ENCODE results near the gene ANK2.
A peak's percentile ranks its signal among the peaks of the same experiment; 100 is the strongest.

ANK2 gene

DNA sequence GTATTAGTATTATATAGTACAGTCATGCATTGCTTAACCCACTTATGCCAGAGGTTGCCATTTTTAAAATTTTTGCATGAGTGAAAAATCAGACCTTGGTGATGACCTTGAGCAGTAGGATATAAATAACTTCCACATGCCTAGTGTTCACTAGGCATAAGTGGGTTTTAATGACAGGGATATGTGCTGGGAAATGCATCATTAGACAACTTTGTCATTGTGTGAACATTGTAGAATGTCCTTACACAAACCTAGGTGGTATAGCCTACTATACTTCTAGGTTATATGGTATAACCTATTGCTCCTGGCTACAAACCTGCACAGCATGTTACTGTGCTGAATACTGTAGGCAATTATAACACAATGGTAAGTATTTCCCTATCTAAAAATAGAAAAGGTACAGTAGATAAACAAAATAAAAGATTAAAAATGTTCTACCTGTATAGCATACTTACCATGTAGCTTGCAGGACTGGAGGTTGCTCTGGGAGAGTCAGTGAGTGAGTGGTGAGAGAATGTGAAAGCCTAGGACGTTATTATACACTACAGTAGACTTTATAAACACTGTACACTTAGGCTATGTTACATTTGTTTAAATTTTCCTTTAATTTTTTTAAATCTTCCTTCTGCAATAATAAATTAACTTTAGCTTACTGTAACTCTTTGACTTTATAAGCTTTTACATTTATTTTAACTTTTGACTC lies 326.7 kb downstream of the ANK2 start:
- no peak for DNase-seq (ENCODE audit: low read depth in 1 of 2, low spot score in 1 of 2)
- in situ Hi-C loops (cut with HindIII; ENCODE audit: low pct_unique_long_range_greater_than_20kb, low sequenced_read_pairs), result no loop called here
- TF ChIP-seq JUND (IDR thresholded peaks at IDR 0.05; ENCODE audit: low read depth), result no peak

DNA sequence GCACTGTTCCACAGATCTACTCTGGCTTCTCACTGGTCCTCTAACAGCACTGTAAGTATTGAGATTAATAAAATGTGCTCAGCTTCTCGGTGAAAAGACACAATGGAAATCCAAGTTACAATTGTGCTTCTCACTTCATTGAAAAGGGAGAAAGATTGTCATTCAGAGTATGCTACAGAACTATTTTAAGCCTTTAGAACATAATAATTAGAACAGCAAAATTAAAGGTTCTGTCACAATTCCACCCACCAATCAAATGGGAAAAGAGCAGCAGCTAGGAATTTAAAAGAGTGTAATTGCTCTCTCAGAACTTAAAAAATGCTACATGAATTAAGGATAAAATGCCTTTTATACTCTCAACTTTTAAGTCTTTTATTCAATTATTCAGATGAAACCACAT lies 329.4 kb downstream of the ANK2 start:
- TF ChIP-seq JUND (IDR thresholded peaks at IDR 0.05; ENCODE audit: low read depth), result no peak
- in situ Hi-C loops (cut with HindIII; ENCODE audit: low pct_unique_long_range_greater_than_20kb, low sequenced_read_pairs), result no loop called here
- no peak for DNase-seq (ENCODE audit: low read depth in 1 of 2, low spot score in 1 of 2)

DNA sequence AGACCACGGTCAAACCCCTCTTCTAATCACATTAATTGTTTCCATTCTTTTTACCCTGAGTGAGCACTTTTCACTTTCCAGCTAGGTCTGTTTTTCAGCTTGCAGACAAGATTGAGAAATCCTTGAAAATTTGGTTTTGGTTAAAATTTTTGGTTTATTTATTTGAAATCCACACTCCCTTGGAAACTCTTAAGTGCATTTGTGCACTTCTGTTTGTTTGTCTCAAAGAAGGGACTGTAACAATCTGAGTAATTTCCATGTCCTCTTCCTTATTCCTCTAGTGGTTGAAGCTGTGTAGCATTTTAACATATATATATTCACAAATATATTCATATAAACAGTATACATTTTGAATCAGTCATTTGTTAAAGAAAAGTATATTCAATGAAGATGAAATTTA lies 333.3 kb downstream of the ANK2 start:
- in situ Hi-C loops (cut with HindIII; ENCODE audit: low pct_unique_long_range_greater_than_20kb, low sequenced_read_pairs), result no loop called here
- DNase-seq (ENCODE audit: low read depth in 1 of 2, low spot score in 1 of 2), result no peak
- no peak for TF ChIP-seq JUND (IDR thresholded peaks at IDR 0.05; ENCODE audit: low read depth)

DNA sequence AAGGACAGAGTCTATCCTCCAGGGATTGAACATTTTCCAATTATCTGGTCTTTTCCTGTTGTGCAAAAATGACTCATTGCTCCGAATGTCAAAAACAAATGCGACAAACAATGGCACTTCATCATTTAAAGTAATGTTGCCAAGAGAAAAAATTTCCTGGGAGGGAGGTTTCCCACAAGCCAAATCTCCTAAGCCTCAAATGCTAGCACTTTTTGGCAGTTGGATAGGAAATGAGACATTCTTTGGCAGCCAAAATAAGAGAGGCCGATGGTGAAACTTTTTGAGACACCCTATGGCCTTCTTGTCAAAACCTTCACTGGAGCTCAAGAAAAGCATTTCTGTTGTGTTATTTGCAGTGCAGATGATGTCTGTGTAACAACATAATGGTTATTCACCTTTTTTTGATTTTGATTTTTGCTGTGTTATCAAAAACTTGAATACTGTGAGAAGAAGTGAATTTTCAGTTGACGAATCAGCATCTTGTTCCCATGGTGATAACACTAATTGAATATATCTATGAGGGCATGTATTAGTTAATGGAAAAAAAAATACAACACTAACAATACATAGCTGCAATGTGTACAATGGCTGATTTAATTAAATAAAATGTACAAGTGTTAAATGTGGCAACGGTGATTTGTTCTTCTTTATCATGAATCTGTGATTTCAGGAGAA lies 333.8 kb downstream of the ANK2 start:
- in situ Hi-C loops (cut with HindIII; ENCODE audit: low pct_unique_long_range_greater_than_20kb, low sequenced_read_pairs), result no loop called here
- no peak for DNase-seq (ENCODE audit: low read depth in 1 of 2, low spot score in 1 of 2)

DNA sequence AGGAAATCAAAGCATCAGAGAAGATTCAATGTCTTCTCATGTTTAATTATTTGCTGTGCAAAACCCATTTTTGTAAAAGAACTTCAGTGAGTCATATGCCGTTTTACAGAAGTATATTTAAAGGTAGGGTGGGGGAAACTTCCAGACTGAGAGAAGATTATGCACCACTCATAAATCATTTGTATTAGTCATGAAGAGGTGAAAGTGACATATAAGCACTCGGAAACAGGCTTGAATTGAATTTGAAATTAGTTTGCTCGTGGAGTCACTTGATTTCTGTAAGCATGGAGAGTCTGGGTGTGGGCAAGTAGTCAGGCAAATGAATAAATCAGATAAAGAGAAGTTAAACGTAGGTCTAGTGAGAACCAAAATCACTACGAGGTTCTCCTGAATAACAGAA lies 335.1 kb downstream of the ANK2 start:
- in situ Hi-C loops (cut with HindIII; ENCODE audit: low pct_unique_long_range_greater_than_20kb, low sequenced_read_pairs), result no loop called here

More for the DNA sequence above, 333.8 kb downstream of the ANK2 start:
- no peak for TF ChIP-seq JUND (IDR thresholded peaks at IDR 0.05; ENCODE audit: low read depth)

DNA sequence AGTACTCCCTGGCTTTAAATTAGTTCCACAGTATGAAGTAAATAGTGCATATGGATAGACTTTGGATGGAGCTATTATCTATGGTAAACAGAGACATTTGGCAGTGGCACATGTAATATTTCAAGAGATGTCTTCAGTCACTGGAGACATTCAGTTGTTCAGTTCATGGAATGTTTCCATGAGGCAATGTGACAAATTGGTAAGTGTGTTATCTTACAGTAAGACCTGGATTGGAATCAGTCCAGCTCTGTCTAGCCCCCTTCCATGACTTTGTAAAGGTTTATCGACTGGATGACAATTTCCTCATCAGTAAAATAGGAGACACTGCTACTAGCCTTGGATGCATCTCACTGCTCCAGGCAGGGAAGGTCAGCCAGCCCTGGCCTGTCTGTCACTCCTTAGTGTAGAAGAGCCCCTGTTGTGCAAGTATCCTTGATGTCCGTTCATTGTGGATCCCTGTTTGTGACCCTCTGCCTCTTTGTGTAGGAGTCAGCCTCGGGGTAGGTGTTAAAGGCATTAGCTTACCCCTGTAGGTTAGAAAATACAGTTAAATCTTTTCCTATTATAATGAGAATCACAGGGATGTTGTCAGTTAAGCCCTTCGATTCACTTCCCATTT lies 335.9 kb downstream of the ANK2 start:
- in situ Hi-C loops (cut with HindIII; ENCODE audit: low pct_unique_long_range_greater_than_20kb, low sequenced_read_pairs), result no loop called here
- no peak for TF ChIP-seq JUND (IDR thresholded peaks at IDR 0.05; ENCODE audit: low read depth)

More for the DNA sequence above, 335.1 kb downstream of the ANK2 start:
- no peak for DNase-seq (ENCODE audit: low read depth in 1 of 2, low spot score in 1 of 2)
- TF ChIP-seq JUND (IDR thresholded peaks at IDR 0.05; ENCODE audit: low read depth), result no peak

DNA sequence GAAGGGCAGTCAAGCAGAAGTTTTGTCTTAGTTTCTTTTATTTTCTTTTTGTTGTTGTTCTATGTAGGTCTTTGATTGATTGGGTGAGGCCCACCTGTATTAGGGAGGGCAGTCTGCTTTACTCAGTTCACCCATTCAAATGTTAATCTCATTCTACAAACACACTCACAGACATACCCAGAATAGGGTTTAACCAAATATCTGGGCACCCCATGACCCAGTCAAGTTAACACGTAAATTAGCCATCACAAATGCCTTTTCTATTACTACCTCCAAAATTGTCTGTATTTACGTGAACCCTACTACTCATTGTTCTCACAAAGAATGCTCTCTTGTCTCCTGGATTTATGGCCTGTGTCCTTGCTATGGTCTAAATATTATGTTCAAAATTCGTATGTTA lies 339.7 kb downstream of the ANK2 start:
- no peak for TF ChIP-seq JUND (IDR thresholded peaks at IDR 0.05; ENCODE audit: low read depth)
- no peak for DNase-seq (ENCODE audit: low read depth in 1 of 2, low spot score in 1 of 2)
- in situ Hi-C loops (cut with HindIII; ENCODE audit: low pct_unique_long_range_greater_than_20kb, low sequenced_read_pairs), result no loop called here

More for the DNA sequence above, 335.9 kb downstream of the ANK2 start:
- DNase-seq (ENCODE audit: low read depth in 1 of 2, low spot score in 1 of 2), result no peak

DNA sequence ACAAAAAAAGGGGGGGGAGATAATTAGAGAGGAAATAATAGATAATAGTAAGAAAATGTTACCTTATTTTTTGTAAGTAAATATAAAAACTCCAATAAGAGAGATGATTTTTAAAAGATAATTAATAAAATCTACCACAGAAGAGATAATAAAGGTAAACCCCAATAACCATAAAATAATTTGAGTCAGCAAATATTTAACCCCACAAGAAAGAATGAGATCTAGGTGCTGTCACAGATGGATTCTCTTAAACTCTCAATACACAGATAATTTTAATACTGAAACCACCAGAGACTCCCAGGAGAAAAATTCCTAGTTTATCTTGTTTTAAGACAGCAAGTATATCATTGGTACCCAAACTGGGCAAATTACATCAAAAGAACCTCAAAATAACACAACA lies 341.4 kb downstream of the ANK2 start:
- no peak for TF ChIP-seq JUND (IDR thresholded peaks at IDR 0.05; ENCODE audit: low read depth)
- no peak for DNase-seq (ENCODE audit: low read depth in 1 of 2, low spot score in 1 of 2)
- in situ Hi-C loops (cut with HindIII; ENCODE audit: low pct_unique_long_range_greater_than_20kb, low sequenced_read_pairs), result no loop called here

DNA sequence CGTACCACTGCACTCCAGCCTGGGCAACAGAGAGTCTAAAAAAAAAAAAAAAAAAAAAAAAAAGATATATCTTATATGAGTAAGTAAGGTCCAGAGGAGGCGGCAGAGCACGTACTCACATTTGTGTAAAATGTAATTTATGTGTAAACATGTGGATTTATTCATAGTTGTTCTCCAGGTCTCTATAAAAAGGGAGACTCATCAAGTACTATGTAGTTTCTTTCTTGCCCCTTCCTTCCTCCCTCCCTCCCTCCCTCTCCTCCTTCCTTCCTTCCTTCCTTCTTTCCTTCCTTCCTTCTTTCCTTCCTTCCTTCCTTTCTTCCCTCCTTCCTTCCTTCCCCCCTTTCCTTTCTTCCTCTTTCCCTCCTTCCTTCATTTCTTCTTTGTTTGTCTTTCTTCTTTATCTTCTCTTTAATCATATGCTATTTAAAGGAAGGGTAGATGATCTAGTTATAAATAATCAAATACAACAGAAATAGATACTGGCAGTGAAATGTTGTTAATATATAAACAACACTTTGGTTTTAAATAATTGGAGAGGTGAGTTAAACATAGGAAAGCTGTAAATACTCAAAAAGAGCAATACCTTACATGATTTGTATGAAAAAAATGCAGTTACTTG lies 344.8 kb downstream of the ANK2 start:
- in situ Hi-C loops (cut with HindIII; ENCODE audit: low pct_unique_long_range_greater_than_20kb, low sequenced_read_pairs), result no loop called here
- TF ChIP-seq JUND (IDR thresholded peaks at IDR 0.05; ENCODE audit: low read depth), result no peak
- no peak for DNase-seq (ENCODE audit: low read depth in 1 of 2, low spot score in 1 of 2)

DNA sequence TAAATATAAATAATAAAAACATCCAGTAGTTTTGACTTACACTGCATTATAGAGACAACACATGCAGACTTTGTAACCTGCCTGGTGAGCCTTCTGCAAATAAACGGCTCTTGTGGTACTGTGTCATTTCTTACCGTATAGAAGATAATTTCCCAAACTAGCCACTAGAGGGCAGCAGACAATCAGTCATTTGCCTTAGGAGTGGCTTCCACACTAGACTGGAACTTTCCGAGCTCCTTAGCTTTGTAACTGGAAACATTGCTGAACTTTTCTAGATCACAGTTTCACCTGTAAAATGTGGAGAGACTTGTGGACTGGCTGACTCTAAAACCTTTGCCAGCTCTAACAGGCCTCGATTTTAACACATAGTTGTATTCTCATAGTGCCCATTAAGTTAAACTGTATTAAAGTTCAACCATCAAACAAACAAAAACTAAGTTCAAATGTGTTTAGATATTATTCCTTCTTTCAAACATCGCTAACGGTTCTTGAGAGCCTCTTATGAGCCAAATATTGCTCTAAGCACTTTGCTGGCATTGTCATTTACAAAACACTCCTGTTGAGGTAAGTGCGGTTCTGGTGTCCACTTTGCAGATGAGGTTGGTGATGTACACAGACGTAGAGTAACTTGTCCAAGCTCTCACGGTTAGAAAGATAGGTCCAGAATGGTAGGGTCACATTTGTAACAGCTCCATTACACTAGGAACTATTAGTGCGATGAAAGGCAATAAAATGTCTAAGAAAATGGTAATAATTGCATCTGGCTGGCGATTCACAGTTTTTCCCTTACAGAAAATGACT lies 345.5 kb downstream of the ANK2 start:
- in situ Hi-C loops (cut with HindIII; ENCODE audit: low pct_unique_long_range_greater_than_20kb, low sequenced_read_pairs), result no loop called here

DNA sequence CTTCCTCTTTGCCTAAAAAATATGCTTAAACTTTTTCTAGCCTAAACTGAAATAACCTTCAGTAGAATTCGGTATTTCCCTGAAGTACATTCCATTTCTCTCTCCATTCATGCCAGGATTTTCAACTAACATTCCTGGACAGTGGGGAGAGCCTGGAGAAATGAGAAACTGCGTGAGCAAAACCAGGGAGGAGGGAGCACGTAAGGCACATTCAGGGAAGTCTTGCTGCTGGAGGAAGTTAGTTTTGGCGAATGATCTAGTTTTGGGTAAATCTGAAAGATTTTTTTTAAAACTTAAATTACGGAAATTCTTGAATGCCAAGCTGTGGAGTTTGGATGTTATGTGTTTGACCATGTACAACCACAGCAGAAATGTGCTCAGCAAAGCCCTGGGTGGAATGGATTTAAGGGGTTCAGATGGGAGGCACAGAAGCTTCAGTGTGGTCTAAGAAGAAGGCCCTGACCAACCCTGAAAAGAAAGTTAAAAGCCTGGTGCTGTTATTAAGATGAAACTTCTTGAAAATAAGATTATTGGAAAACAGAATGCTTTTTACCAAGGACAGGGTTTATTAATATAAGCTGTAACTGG lies 347.8 kb downstream of the ANK2 start:
- no peak for DNase-seq (ENCODE audit: low read depth in 1 of 2, low spot score in 1 of 2)
- no peak for TF ChIP-seq JUND (IDR thresholded peaks at IDR 0.05; ENCODE audit: low read depth)
- in situ Hi-C loops (cut with HindIII; ENCODE audit: low pct_unique_long_range_greater_than_20kb, low sequenced_read_pairs), result no loop called here

More for the DNA sequence above, 345.5 kb downstream of the ANK2 start:
- TF ChIP-seq JUND (IDR thresholded peaks at IDR 0.05; ENCODE audit: low read depth), result no peak
- DNase-seq (ENCODE audit: low read depth in 1 of 2, low spot score in 1 of 2), result peak; percentile 5 to 89
